ENCODE measurements around the gene DLX6.

The DLX6 gene

DNA sequence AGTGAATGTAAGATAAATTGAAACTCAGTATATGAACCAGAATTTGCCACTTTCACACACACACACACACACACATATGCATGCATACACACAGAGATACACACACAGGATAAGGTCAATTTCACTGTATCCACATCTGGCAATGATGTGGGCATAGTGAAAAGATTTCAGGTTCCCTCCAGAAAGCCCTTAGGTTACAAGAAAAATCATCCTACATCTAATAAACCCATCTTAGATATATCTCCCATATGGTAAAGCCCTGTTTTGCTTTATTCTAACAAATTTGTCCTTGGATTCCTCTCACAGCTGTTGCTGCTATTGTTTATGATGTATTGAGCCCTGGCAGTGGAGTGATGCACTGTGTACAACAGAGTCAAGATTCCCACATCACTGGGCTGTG lies 27.9 kb upstream of the DLX6 start:
- Histone ChIP-seq H3K27me3 (ENCODE audit: insufficient read depth, low read length, poor library complexity) (no peaks in the 10 kb centered on the region), H3K9ac (ENCODE audit: low read depth, low read length) (no peak overlapping the region), H3K9me3 (ENCODE audit: insufficient read depth, low read length, severe bottlenecking) (no peaks in the 10 kb centered on the region), H3K36me3 (ENCODE audit: insufficient read depth, low read length) (no peaks in the 10 kb centered on the region), H4K20me1 (ENCODE audit: insufficient read depth, low read length) (no peaks in the 10 kb centered on the region), H3K4me3 (ENCODE audit: low read depth in 1 of 2, low read length in 2 of 2) (no peak overlapping the region), H3K4me2 (ENCODE audit: insufficient read depth, low read length) (no peak overlapping the region), H3K4me1 (ENCODE audit: insufficient read depth, low read length) (no peaks in the 10 kb centered on the region), H2AFZ (ENCODE audit: low read depth, low read length) (no peak overlapping the region), H3K27ac (ENCODE audit: low read length) (no peak overlapping the region), H3K79me2 (ENCODE audit: insufficient read depth, low read length) (no peaks in the 10 kb centered on the region)
- DNase-seq (no peak), ATAC-seq (ENCODE audit: insufficient read depth, low read depth) (no peak)
- no peak for TF ChIP-seq EZH2 (IDR thresholded peaks at IDR 0.05; ENCODE audit: borderline replicate concordance, low read depth, low read length, severe bottlenecking)
- TF ChIP-seq, protein P1, sequence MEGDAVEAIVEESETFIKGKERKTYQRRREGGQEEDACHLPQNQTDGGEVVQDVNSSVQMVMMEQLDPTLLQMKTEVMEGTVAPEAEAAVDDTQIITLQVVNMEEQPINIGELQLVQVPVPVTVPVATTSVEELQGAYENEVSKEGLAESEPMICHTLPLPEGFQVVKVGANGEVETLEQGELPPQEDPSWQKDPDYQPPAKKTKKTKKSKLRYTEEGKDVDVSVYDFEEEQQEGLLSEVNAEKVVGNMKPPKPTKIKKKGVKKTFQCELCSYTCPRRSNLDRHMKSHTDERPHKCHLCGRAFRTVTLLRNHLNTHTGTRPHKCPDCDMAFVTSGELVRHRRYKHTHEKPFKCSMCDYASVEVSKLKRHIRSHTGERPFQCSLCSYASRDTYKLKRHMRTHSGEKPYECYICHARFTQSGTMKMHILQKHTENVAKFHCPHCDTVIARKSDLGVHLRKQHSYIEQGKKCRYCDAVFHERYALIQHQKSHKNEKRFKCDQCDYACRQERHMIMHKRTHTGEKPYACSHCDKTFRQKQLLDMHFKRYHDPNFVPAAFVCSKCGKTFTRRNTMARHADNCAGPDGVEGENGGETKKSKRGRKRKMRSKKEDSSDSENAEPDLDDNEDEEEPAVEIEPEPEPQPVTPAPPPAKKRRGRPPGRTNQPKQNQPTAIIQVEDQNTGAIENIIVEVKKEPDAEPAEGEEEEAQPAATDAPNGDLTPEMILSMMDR (IDR thresholded peaks at IDR 0.05; ENCODE audit: borderline replicate concordance, extremely low read depth, low read length, poor library complexity, severe bottlenecking) = no peak

DNA sequence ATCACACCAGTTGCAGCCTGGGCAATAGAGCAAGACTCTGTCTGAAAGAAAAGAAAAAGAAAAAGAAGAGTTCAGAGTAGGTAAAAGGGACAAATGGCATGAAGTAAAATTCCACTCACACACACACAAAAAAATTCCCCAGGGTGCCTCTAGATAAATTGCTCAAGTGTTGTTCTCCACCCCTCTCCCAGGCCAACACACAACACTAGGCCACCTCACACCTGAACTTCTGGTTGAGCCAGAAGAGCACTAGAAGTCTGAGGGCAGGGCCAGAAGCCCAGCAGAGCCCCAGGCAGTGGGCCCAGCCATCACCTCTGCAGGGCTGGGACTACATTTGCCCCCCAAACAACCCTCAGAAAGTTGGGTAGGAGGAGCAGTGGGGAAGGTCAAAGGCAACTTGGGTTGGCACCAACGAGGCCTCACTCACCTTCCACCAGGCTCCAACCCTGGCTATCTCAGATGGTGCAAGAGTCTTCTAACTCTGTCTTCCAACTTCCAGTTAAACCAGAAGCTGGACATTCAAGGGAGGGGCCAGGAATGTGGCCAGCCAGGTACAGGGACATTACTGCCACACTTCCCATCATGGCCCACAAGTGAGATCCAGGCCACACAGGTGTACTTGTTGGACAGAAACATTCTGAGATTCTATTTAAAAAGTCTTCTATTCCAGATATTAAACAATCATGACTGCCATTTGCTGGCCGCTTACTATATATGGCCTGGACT lies 25.6 kb upstream of the DLX6 start:
- H3K79me2 ChIP-seq (ENCODE audit: insufficient read depth, low read length) = no peaks in the 10 kb centered on the region
- H3K4me3 ChIP-seq (ENCODE audit: low read depth in 1 of 2, low read length in 2 of 2) = no peak overlapping the region
- H3K9ac ChIP-seq (ENCODE audit: low read depth, low read length) = no peak overlapping the region
- ATAC-seq (ENCODE audit: insufficient read depth, low read depth) (no peak), DNase-seq (no peak)
- H3K4me2 ChIP-seq (ENCODE audit: insufficient read depth, low read length) = no peak overlapping the region
- no peaks in the 10 kb centered on the region for H3K27me3 ChIP-seq (ENCODE audit: insufficient read depth, low read length, poor library complexity)
- H3K9me3 ChIP-seq (ENCODE audit: insufficient read depth, low read length, severe bottlenecking) = no peaks in the 10 kb centered on the region
- no peak overlapping the region for H3K27ac ChIP-seq (ENCODE audit: low read length)
- no peaks in the 10 kb centered on the region for H3K36me3 ChIP-seq (ENCODE audit: insufficient read depth, low read length)
- TF ChIP-seq, protein P1 (IDR thresholded peaks at IDR 0.05; ENCODE audit: borderline replicate concordance, extremely low read depth, low read length, poor library complexity, severe bottlenecking) = no peak
- H3K4me1 ChIP-seq (ENCODE audit: insufficient read depth, low read length) = no peaks in the 10 kb centered on the region
- no peak overlapping the region for H2AFZ ChIP-seq (ENCODE audit: low read depth, low read length)
- no peaks in the 10 kb centered on the region for H4K20me1 ChIP-seq (ENCODE audit: insufficient read depth, low read length)

DNA sequence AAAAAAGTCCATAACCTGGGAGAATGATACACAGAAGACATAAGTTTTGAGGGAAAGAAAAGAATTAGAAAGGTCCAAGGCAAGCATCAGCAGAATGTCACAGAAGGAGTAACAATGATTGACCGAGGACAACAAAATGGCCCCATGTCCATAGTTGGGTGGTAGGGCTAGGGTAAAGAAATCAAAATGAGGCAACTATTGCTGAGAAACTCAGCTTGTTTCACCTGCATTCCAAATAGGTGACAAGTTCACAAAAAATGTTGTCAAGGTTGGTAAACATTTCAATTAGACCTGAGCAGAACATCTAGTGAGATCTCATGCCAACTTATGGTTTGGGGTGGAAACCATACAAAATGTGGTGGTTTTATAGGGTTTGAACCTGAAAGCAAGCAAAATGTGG lies 22.8 kb upstream of the DLX6 start:
- H4K20me1 ChIP-seq (ENCODE audit: insufficient read depth, low read length) = no peaks in the 10 kb centered on the region
- no peak overlapping the region for H3K9ac ChIP-seq (ENCODE audit: low read depth, low read length)
- H3K27ac ChIP-seq (ENCODE audit: low read length) = no peak overlapping the region
- no peaks in the 10 kb centered on the region for H3K36me3 ChIP-seq (ENCODE audit: insufficient read depth, low read length)
- no peaks in the 10 kb centered on the region for H3K79me2 ChIP-seq (ENCODE audit: insufficient read depth, low read length)
- no peak overlapping the region for H2AFZ ChIP-seq (ENCODE audit: low read depth, low read length)
- no peaks in the 10 kb centered on the region for H3K4me1 ChIP-seq (ENCODE audit: insufficient read depth, low read length)
- no peak overlapping the region for H3K4me3 ChIP-seq (ENCODE audit: low read depth in 1 of 2, low read length in 2 of 2)
- ATAC-seq (ENCODE audit: insufficient read depth, low read depth) (no peak), DNase-seq (no peak)
- TF ChIP-seq, protein P1 (IDR thresholded peaks at IDR 0.05; ENCODE audit: borderline replicate concordance, extremely low read depth, low read length, poor library complexity, severe bottlenecking) = no peak
- H3K9me3 ChIP-seq (ENCODE audit: insufficient read depth, low read length, severe bottlenecking) = no peaks in the 10 kb centered on the region
- H3K27me3 ChIP-seq (ENCODE audit: insufficient read depth, low read length, poor library complexity) = no peaks in the 10 kb centered on the region
- no peak overlapping the region for H3K4me2 ChIP-seq (ENCODE audit: insufficient read depth, low read length)

DNA sequence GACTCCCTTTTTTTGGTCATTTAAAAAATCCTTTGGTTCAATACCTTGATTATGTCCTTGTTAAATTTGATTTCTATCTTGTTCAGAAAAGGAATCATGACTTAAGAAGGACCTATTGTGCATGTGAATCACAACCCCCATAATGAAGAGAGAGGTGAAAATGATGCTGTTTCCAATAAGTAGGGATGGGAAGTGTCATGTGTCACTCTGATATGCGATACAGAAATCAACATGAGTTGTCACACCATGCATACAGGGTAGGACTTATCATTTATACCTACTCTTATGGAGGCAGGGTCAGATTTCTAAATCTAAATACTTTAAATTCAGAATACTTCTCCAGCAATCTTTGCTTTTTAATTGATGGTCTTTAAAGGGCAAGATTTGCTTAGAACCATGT lies 19.4 kb upstream of the DLX6 start:
- Histone ChIP-seq H3K4me1 (ENCODE audit: insufficient read depth, low read length) (no peaks in the 10 kb centered on the region), H3K36me3 (ENCODE audit: insufficient read depth, low read length) (no peaks in the 10 kb centered on the region), H3K4me3 (ENCODE audit: low read depth in 1 of 2, low read length in 2 of 2) (no peak overlapping the region), H3K9me3 (ENCODE audit: insufficient read depth, low read length, severe bottlenecking) (no peaks in the 10 kb centered on the region), H2AFZ (ENCODE audit: low read depth, low read length) (no peak overlapping the region), H3K79me2 (ENCODE audit: insufficient read depth, low read length) (no peaks in the 10 kb centered on the region), H3K4me2 (ENCODE audit: insufficient read depth, low read length) (no peak overlapping the region), H3K9ac (ENCODE audit: low read depth, low read length) (no peak overlapping the region), H3K27ac (ENCODE audit: low read length) (no peak overlapping the region), H3K27me3 (ENCODE audit: insufficient read depth, low read length, poor library complexity) (no peaks in the 10 kb centered on the region), H4K20me1 (ENCODE audit: insufficient read depth, low read length) (no peaks in the 10 kb centered on the region)
- no peak for DNase-seq
- ATAC-seq (ENCODE audit: insufficient read depth, low read depth) = no peak
- TF ChIP-seq, protein P1 (IDR thresholded peaks at IDR 0.05; ENCODE audit: borderline replicate concordance, extremely low read depth, low read length, poor library complexity, severe bottlenecking) = no peak
- TF ChIP-seq EZH2 (IDR thresholded peaks at IDR 0.05; ENCODE audit: borderline replicate concordance, low read depth, low read length, severe bottlenecking) = no peak

Data from DND-41 (cell line).